OCI-LY7 (cell line): Measurements from ENCODE around the gene NCOA3. TPM values are rescaled to one million over a fixed set of nuclear protein-coding genes. Genes with fewer than 3 reads are reported as not detected.

ENCODE experiments used
- BruUV-seq: library from RNA; stranded (reverse); fragments of 400-500 nt; replicated peaks from 2 replicates; lab custom pipeline; 2021; lab: Mats Ljungman, UMichigan
- CTCF ChIA-PET: fragments of 300-600 bp; sonication (Branson Sonifier 250); formaldehyde crosslinking; loops from one replicate; lab custom pipeline; 2022; ENCODE audit warnings: antibody characterized with exemption; ENCODE audit not compliant: unreplicated experiment; lab: Charles Lee
- POLR2A ChIA-PET: fragments of 300-600 bp; sonication (Branson Sonifier 250); formaldehyde crosslinking; loops from one replicate; lab custom pipeline; 2022; ENCODE audit warnings: antibody characterized with exemption; lab: Charles Lee
- DNase-seq: peaks from one replicate; pipeline ENCODE4 v3.0.0-alpha.2; 2015; ENCODE audit warnings: low spot score
- H2AFZ ChIP-seq: fragments of 200-600 bp; sonication (generic), shearing (Covaris generic); 2 replicates; pipeline ENCODE4 v1.6.1; 2014; ENCODE audit warnings: mild to moderate bottlenecking, antibody characterized with exemption, low read length, moderate library complexity
- H3K27ac ChIP-seq: fragments of 200-600 bp; sonication (generic); 2 replicates; pipeline ENCODE4 v1.5.1; 2014; ENCODE audit warnings: mixed run types, low read depth, mild to moderate bottlenecking, moderate library complexity, low read length, inconsistent platforms; ENCODE audit not compliant: poor library complexity, severe bottlenecking
- H3K36me3 ChIP-seq: fragments of 200-600 bp; sonication (generic); 2 replicates; pipeline ENCODE4 v1.6.1; 2014; ENCODE audit warnings: mild to moderate bottlenecking, antibody characterized with exemption, low read length, moderate library complexity, mixed read lengths; ENCODE audit not compliant: insufficient read depth
- H3K4me1 ChIP-seq: fragments of 200-600 bp; sonication (generic); 2 replicates; pipeline ENCODE4 v1.5.1; 2014; ENCODE audit warnings: mild to moderate bottlenecking, low read length; ENCODE audit not compliant: insufficient read depth, poor library complexity, severe bottlenecking
- H3K4me2 ChIP-seq: fragments of 200-600 bp; sonication (generic); 2 replicates; pipeline ENCODE4 v1.6.1; 2014; ENCODE audit warnings: mild to moderate bottlenecking, low read length
- H3K4me3 ChIP-seq: fragments of 200-600 bp; sonication (generic); 2 replicates; pipeline ENCODE4 v1.5.1; 2014; ENCODE audit warnings: mild to moderate bottlenecking, low read depth, low read length; ENCODE audit not compliant: poor library complexity, severe bottlenecking
- H3K79me2 ChIP-seq: fragments of 200-600 bp; sonication (generic); 2 replicates; pipeline ENCODE4 v1.6.1; 2016; ENCODE audit warnings: low read depth, mild to moderate bottlenecking, low read length, moderate library complexity, mixed read lengths; ENCODE audit not compliant: insufficient read depth
- H3K9me2 ChIP-seq: fragments of 200-600 bp; sonication (generic); 2 replicates; pipeline ENCODE4 v1.6.1; 2016; ENCODE audit warnings: mild to moderate bottlenecking, low read length, mixed read lengths; ENCODE audit not compliant: insufficient read depth
- H3K9me3 ChIP-seq: fragments of 200-600 bp; sonication (generic); 2 replicates; pipeline ENCODE4 v1.6.1; 2014; ENCODE audit warnings: mild to moderate bottlenecking, mixed run types, low read length, mixed read lengths
- H4K20me1 ChIP-seq: fragments of 200-600 bp; sonication (generic); 2 replicates; pipeline ENCODE4 v1.6.1; 2014; ENCODE audit warnings: mild to moderate bottlenecking, antibody characterized with exemption, low read length, moderate library complexity, mixed read lengths; ENCODE audit not compliant: insufficient read depth
- CTCF ChIP-seq: fragments of 200-600 bp; sonication (generic); conservative IDR thresholded peaks from 2 replicates; pipeline ENCODE4 v1.5.1; 2014; ENCODE audit warnings: mild to moderate bottlenecking, antibody characterized with exemption, low read length, moderate library complexity, mixed read lengths
- EZH2phosphoT487 ChIP-seq: fragments of 200-600 bp; sonication (generic); IDR thresholded peaks from 2 replicates; pipeline ENCODE4 v1.6.1; 2018; ENCODE audit warnings: low read depth, borderline replicate concordance, mild to moderate bottlenecking, mixed run types, antibody characterized with exemption, low read length, moderate library complexity, mixed read lengths
- intact Hi-C: fragments of 100-400 bp; cut with micrococcal nuclease; formaldehyde crosslinking; loops from one replicate; pipeline ENCODE4 v1.10.0; 2022; ENCODE audit not compliant: unreplicated experiment
- total RNA-seq, 2 experiments: library from RNA; depleted of rRNA in 1 of 2; stranded (reverse); fragments of >200 nt in 1 of 2; shearing (Covaris generic) in 1 of 2; gene quantifications; 2 replicates each; pipeline ENCODE4 v1.2.3, GENCODE V29; 2014 to 2022

NCOA3 gene
- total RNA-seq, 2 experiments from 2014 or later, result 50.5 to 75.6 TPM

DNA sequence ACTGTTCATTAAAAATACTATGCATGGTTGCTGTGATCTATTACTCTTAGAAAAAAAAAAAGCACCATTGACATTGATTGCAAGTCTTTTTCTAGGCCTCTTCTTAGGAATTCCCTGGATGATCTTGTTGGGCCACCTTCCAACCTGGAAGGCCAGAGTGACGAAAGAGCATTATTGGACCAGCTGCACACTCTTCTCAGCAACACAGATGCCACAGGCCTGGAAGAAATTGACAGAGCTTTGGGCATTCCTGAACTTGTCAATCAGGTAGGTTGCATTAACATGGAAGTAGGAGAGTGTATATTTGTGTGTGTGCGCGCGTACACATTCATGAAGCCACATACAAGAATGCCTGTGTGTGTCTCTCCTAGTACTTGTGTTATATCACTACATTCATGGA, 140.4 kb downstream of the NCOA3 start:
- H3K9me2 ChIP-seq, result no peaks in the 10 kb centered on the region
- peaks cover 95% of the 10 kb centered on the region for H3K36me3 ChIP-seq
- no TSS peak for BruUV-seq
- intact Hi-C loops, result no loop called here
- no peaks in the 10 kb centered on the region for H4K20me1 ChIP-seq
- H3K9me3 ChIP-seq, result no peaks in the 10 kb centered on the region
- no peaks in the 10 kb centered on the region for H3K79me2 ChIP-seq
- no peak overlapping the region for H3K4me3 ChIP-seq
- H2AFZ ChIP-seq, result no peak overlapping the region
- no peak for DNase-seq
- TF ChIP-seq EZH2phosphoT487, result no peak
- TF ChIP-seq CTCF, result no peak
- CTCF ChIA-PET, result no interaction called here
- no peak overlapping the region for H3K27ac ChIP-seq
- POLR2A ChIA-PET, result no interaction called here
- H3K4me1 ChIP-seq, result no peaks in the 10 kb centered on the region
- no peak overlapping the region for H3K4me2 ChIP-seq

DNA sequence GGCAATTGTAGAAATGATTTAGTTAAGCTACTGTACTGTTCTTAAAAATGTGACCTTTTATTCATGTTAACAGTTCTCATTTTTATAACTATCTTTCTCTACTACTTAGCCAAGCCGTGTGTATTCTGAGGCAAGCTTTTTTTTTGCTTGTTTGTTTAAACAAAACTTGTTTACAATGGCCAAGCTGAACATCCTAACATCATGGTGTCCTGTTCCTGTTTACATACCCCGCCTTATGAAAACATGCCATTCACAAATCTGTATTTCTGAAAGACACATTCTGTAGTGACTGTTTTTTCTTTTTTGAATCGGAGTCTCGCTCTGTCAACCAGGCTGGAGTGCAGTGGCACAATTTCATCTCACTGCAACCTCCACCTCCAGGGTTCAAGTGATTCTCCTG, 140.9 kb downstream of the NCOA3 start:
- intact Hi-C loops, result no loop called here
- BruUV-seq, result no TSS peak

DNA sequence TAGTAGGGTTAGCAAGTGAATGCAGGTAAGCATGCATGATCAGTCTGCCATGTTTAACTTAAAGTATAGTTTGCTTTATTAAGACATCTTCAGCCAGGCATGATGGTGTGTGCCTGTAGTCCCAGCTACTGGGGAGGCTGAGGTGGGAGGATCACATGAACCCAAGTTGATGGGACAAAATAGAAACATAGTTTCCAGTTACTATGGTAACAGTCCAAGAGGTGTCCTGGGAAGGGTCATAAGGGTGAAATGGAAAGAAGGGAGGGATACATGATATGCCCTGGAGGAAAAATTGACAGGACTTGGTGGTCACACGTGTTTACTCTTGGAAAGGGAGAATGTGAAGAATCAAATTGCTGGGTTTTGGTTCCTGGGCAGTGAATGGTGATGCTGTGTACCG, 143.9 kb downstream of the NCOA3 start:
- Histone ChIP-seq H3K4me2 (no peak overlapping the region), H3K4me1 (no peaks in the 10 kb centered on the region), H3K27ac (no peak overlapping the region), H4K20me1 (no peaks in the 10 kb centered on the region; the same call in 1 of the 2 replicates), H3K9me3 (no peaks in the 10 kb centered on the region), H3K9me2 (no peaks in the 10 kb centered on the region), H2AFZ (no peak overlapping the region), H3K79me2 (no peaks in the 10 kb centered on the region), H3K4me3 (no peak overlapping the region), H3K36me3 (peaks cover 96% of the 10 kb centered on the region)
- intact Hi-C loops, result no loop called here
- POLR2A ChIA-PET, result no interaction called here
- DNase-seq, result no peak
- BruUV-seq, result no TSS peak
- CTCF ChIA-PET, result no interaction called here
- no peak for TF ChIP-seq EZH2phosphoT487
- TF ChIP-seq CTCF, result no peak

More for the DNA sequence above, 140.9 kb downstream of the NCOA3 start:
- Histone ChIP-seq H3K4me1 (no peaks in the 10 kb centered on the region), H3K79me2 (no peaks in the 10 kb centered on the region), H3K9me3 (no peaks in the 10 kb centered on the region), H4K20me1 (no peaks in the 10 kb centered on the region), H3K9me2 (no peaks in the 10 kb centered on the region), H3K4me3 (no peak overlapping the region), H3K4me2 (no peak overlapping the region), H2AFZ (no peak overlapping the region), H3K36me3 (peaks cover 95% of the 10 kb centered on the region), H3K27ac (no peak overlapping the region)
- no peak for TF ChIP-seq EZH2phosphoT487
- TF ChIP-seq CTCF, result no peak
- no peak for DNase-seq
- POLR2A ChIA-PET, result no interaction called here
- CTCF ChIA-PET, result no interaction called here
